ENCODE results near the gene RFESD. TPM values are rescaled to one million over a fixed set of nuclear protein-coding genes. Genes with fewer than 3 reads are reported as not detected.
A peak's percentile ranks its signal among the peaks of the same experiment; 100 is the strongest.

The RFESD gene
- total RNA-seq, 1 experiment from 2014 or later = 9.4 TPM

DNA sequence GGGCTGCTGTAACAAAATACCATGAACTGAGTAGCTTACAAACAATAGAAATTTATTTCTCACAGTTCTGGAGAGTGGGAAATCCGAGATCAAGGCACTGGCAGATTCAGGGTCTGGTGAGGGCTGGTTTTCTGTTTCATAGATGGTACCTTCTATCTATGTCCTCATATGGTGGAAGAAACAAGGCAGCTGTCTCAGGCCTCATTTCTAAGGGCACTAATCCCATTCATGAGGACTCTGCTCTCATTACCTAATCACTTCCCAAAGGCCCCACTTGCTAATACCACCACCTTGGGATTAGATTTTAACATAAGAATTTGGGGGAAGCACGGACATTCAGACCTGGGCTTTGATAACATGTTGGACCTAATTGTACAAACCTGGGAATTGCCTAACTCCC lies 13.5 kb downstream of the RFESD start:
- no peak for DNase-seq (ENCODE audit: extremely low read depth, low read depth)

DNA sequence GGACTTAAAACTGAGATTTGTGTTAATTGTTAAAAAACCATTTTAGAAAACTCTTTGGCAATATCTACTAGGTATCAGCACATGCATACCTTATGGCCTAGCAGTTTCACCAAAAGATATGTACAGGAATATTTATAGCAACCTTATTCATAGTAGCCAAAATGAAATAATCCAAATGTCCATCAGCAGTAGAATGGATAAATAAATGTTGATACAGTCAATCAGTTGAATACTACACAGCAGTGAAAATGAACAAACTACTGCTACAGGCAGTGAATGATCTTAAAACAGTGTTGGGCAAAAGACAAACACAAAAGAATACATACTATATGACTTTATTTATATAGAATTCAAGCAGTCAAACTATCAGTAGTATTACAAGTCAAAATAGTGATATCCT lies 16.4 kb downstream of the RFESD start:
- DNase-seq (ENCODE audit: extremely low read depth, low read depth) = no peak

DNA sequence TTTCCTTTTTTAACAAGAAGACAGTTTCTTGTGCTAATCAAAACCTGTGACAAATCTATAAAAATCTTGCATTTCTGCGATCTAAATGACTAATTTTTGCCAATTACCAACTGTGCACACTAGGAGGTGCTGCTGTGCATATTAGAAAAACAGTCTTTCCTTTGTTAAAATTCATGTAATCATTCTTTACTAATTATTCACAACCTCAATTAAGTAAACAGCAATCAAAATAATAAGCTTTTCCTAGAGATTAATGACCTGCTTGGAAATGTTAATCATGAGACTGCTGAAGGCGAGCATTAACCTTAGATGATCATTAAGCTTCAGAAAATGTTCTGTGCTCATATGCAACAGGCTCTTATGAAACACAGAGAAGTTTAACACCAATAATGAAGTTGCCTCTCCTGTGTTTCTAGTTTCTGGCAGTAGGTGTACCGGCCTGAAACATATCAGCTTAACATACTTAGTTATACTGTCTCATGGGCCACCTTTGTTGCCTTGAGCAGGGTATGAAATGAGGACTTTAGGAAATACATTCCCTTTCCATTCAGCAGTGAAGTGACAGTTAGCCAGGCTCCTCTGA lies 17.7 kb downstream of the RFESD start:
- DNase-seq (ENCODE audit: extremely low read depth, low read depth) = peak; percentile 39

DNA sequence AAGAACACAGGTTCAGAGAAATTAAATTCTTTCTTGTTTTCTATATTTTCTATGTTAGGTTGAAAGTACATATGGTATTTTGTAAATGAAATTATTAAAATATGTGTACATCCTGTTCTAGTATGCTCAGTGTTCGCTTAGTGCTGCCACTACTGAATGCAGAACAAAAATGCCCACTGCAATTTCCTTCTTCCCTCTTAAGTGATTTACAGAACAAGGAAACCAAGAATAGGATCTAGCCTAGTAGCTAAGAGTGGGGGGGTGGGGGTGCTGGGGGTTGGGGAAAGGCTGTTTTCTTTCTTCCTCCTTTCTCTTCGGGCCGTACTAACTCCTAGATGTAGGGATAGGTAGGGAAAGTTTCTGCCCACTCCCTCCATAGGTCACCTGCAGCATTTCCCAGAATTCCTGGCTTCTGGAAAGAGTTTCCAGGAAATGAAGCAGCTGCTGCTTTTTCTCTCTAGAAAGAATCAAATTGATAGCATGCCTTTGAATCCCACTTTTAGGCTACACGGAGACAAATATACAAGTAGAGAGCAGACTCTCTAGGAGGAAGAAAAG lies 20.6 kb downstream of the RFESD start:
- DNase-seq (ENCODE audit: extremely low read depth, low read depth) = no peak

DNA sequence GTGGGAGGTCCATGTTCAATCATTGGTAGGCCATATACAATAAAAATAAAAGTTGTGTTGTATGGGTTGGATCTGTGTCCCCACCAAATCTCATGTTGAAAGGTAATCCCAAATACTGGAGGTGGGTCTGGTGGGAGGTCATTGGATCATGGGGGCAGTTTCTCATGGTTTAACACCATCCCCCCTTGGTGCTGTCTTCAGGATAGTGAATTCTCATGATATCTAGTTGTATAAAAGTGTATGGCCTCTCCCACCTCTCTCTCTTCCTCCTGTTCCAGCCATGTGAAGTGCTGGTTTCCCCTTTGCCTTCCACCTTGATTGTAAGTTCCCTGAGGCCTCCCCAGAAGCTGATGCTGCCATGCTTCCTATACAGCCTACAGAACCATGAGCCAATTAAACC lies 21.1 kb downstream of the RFESD start:
- DNase-seq (ENCODE audit: extremely low read depth, low read depth) = no peak

DNA sequence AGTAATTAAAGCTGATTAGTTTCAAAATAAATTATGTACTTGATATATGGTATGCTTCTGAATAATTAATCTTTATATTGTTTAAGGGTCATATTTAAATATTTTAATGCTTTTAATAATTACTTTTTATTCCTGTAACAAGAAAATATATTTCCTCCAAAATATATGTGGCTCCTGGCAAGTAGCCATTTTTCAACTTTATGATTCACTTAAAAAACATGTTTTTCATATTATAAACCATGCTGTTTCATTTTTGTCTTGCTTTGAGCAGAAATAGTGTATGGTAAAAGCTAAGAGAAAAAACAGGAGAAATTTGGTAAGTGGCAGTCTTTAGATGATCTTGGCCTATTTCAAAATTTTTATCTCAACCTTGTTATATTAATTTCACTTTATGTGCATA lies 21.6 kb downstream of the RFESD start:
- no peak for DNase-seq (ENCODE audit: extremely low read depth, low read depth)

DNA sequence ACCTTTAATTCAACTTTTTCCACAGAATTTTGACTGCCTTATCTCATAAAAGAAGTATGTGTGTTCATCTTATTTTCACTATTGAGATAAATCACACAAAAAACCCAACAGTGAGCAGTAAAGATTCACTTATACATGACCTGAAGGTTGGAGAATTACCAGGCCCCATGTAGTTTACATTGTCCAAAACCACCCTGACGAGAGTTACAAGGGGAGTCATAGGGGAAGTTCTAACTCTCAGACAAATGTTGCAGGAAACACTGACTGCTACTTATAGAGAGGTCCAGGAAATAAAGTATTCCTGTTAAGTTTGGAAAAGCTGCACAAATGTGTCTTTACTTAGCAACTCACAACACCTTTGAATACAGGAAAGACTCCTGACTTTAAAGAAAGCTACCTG lies 22.2 kb downstream of the RFESD start:
- DNase-seq (ENCODE audit: extremely low read depth, low read depth) = no peak

DNA sequence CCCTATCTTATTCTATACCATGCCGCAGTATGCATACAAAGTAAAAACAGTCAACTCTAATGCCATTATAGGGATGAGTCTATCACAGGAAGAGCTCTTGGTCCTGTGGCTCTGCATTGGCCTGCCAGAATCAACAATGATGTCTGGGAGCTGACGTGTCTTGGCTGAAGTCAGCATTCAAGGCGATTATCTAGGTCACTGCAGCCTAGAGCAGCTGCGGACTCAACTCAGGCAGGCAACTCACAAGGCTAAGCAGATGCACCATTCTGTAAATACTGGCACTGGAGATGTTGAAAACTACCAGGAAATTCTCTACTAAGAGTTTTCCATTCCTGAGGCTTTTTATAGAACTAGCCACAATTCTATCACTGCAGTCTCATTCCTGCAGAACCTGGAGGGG lies 23.0 kb downstream of the RFESD start:
- peak; percentile 56 for DNase-seq (ENCODE audit: extremely low read depth, low read depth)

DNA sequence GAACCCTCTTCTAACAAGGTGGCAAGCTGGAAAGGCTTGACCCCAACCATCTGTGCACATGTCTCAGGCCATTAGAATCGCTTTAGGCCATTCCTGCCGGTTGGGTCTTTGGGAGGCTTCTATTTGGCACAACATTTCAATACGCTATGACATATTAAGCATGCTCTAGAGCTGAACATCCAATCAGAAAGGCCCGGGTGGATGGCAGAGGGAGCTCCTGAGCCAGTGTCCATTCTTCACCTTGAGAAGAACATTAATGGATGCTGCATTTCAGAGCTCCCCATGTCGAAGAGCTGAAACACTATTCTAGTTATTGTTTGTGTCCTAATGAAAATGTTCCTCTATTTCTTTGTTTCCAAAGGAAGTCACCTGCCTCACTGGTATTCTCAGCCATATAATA lies 23.4 kb downstream of the RFESD start:
- no peak for DNase-seq (ENCODE audit: extremely low read depth, low read depth)

DNA sequence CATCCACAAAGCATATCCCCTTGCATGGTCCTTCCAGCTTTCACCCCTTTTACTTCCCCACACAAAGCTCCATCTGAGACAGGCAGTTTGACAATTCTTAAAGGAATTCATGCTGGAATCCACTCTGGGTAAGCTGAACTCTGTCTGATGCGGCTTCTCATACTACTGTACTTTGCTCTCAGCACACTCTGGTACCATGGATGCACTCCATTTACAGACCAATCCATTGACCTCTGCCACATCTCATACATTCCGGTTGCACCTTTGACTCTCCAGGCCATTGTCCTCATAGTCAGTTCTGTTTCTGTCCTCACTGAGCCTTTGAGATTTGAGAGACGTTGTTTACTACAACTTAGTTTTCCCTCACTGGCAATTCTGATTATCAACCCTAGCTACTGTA lies 24.0 kb downstream of the RFESD start:
- DNase-seq (ENCODE audit: extremely low read depth, low read depth) = no peak

DNA sequence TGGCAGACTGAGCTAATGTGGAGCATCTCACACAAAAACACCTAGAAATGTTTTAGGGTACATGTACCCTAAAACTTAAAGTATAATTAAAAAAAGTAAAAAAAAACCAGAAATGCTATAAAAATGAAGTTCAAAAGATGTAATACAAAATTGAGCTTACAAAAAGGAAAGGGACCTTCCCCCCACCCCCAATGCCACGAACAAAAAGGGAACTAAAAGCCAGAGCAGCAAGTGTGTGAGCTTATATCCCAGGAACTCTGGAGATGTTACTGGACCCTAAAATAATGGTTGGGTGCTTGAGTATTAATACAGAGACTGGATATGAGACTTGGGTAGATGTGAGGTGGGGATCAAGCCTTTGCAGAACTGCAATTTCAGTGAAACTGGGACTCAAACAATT lies 25.2 kb downstream of the RFESD start:
- no peak for DNase-seq (ENCODE audit: extremely low read depth, low read depth)

DNA sequence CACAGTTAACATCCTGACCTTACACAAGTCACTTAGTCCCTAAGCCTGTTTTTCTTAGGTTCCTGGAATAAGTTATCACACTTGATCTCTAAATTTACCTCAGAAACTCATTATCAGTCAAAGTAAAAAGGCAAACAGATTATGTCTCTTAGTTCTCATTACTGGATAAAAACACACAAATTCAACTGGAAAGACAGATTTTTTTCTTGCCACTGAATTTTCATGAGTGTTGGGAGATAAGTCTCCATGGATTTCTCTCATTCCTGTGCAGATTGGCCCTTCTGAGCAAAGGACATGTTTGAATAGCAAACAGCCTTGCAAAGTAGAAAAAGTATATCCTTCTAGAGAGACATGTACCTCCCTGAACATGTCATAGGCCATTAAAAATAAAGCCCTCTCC lies 26.1 kb downstream of the RFESD start:
- no peak for DNase-seq (ENCODE audit: extremely low read depth, low read depth)

DNA sequence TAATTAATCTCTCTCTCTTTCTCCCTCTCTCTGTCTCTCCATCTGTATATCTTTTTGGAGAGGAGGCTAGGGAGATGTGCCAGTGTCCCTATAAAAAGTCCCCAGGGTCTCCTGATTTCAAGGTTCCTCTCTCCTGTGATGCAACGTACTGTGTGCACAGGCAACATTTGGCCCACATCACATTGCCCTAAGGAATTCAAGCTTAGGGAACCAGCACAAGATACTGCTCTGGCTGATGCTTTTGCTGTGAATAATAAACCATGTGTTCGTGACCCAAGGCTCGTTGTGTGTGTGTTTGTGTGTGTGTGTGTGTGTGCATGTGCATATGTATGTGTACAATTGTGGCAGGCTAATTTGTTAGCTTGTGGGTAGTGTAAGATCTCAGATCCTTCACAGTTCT lies 26.5 kb downstream of the RFESD start:
- peak; percentile 34 for DNase-seq (ENCODE audit: extremely low read depth, low read depth)

DNA sequence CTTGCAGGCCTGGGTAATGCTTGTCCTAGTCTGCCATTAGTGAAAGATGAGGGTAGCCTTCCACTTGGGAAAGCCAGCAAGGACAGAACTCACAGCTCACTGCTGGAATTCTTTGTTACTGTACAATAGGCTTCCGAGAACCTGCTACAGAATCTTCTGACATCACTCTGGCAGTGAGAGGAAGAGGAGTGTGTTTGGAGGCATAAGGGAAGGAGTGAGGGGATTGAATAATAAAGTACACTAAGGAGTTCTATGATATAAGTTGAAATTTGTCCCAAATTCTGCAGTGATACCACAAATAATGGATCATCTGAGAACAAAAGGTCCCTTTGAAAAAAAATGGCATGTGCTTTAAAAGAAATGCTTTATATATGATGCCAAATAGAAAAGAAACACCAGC lies 36.3 kb downstream of the RFESD start, which contains the start of gene SPATA9:
TSS of gene SPATA9 (minus strand) at position 101 of the 400 bp plus-strand sequence. CDS start 137 bp downstream, outside the sequence.
- no peak for DNase-seq (ENCODE audit: extremely low read depth, low read depth)

DNA sequence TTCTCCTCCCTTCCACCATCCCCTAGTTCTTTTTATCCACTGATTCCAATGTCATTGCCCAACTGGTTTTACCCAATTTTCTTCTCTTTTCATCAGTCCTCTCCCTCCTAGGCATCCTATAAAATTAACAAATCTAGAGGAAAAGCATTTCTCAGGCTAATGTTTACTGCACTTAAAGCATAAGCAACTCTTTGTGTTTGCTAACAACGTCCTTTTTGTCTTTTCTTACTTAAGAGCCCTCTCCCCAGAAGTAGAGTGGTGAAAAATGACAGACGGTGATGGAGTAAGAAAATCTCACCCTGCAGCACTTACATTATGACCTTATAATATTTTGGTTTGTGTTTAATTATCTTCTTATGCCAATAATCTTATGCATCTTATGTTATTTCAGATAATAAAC lies 37.8 kb downstream of the RFESD start:
- no peak for DNase-seq (ENCODE audit: extremely low read depth, low read depth)

DNA sequence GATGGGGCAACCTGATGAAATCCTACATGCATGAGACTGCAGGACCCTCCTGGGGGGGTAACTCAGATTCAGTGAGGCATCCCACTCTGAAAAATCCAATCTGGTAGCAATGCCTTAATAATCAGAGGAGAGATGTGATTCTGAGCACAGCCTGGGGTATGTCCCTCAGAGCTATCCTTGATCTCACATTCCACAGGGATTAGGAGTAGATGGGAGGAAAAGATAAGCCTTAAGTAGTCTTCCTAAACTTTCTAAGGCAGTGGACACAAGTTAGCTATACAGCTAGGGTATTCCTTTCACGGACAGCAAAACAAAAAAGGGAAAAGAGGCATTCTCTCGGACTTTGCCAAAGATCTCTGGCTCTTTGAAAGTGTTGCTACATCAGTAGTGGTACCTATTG lies 40.1 kb downstream of the RFESD start:
- no peak for DNase-seq (ENCODE audit: extremely low read depth, low read depth)

DNA sequence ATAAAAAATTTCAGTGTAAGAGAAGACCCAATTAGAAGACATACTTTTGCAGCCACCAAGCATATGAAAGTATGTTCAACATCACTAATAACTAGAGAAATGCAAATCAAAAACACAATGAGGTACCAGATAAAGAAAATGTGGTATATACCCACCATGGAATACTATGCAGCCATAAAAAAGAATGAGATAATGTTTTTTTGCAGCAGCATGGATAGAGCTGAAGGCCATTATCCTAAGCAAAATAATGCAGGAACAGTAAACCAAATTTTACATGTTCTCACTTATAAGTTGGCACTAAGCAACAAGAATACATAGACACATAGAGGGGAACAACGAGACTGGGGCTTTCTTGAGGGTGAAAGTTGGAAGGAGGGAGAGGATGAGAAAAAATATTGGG lies 43.1 kb downstream of the RFESD start:
- DNase-seq (ENCODE audit: extremely low read depth, low read depth) = no peak

DNA sequence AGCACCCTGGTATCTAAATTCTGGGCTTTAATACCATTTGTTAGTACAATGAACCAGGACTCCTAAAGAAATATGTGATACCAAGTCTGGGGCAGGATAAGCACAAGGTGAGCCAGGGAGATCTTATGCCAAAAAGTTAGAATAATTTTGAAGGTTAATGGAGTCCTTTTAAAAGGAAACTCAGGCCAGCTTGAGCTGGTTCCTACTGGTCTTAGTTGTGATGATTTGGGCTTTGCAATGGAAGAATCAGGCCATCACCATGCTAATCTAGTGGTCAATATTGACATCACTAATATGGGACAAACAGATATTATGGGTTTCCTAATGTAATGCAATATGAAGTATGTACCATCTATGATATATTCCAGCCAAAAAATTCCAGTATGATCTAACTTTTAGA lies 43.8 kb downstream of the RFESD start:
- no peak for DNase-seq (ENCODE audit: extremely low read depth, low read depth)

DNA sequence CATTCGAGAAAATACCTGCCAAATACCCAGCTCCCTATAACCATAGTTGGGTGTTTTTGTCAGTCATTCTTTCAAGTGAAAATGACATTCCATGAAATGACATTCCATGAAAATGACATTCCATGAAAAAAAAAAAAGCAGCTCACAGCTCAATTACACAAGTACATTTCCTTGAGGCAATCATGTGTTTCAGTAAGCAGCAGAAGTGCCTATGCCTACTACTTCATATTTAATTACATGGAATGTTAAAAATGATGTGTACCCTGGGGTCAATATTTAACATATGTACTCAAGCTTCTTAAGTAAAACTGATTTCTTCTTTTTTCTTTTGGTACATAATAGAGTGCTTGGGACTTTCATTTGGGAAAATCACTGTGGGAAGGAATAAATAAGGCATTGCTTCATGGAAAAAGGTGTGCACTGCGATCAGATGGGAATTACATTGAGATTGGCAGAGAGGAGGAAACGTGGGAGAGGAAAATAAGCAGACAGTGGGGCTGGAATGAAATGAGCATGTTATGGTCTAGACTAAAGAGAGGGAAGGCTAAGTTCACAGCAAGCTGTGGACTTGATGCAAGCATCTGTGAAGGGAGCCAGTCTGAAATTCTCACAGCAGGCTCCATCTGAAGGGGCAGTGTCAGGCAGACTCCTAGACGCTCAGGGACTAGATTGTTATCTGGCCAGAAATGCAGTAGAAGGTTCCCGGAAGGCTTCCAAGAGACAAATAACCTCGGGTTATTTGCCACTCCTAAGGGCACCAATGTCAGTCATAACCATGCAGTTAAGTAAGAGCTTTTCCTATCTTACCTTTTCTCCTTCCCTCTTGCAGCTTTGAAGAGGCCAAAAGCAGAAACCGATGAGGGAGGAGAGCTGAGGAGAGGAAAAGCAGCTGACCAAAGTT lies 51.5 kb downstream of the RFESD start:
- no peak for DNase-seq (ENCODE audit: extremely low read depth, low read depth)

DNA sequence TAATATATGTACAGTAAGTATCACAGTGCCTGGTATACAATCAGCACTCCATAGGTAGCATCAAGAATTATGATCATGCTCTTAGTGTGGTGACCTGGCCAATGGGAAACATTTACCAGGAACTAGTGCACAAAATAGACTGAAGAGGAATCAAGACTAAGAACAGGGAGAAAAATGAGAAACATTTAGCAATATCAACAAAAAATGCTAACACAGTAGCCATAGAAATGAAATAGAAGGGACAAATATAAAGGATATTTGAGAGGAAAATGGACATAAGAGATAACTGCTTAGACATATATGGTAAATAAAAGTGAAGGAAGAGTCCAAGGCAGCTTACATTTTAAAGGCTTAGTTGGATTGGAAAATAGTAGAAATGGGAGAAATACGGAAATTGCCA lies 52.8 kb downstream of the RFESD start:
- DNase-seq (ENCODE audit: extremely low read depth, low read depth) = no peak

DNA sequence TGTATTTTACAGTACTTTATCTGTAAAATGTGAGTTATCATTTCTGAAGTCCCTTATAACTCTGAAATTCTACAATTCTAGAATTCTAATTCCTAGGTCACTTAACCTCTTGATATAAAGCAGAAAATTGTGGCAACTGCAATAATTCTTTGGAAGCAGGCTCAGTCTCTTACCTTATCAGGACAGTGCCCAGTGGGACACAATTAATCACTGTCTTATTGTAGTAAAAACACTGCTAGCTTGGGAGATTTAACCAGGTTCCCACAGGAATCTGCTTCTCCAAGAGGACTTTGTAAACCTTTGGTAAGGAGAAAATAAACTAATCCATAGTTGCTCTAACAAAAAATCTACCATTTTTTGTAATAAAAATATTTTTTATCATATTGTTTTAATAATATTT lies 54.5 kb downstream of the RFESD start:
- no peak for DNase-seq (ENCODE audit: extremely low read depth, low read depth)

DNA sequence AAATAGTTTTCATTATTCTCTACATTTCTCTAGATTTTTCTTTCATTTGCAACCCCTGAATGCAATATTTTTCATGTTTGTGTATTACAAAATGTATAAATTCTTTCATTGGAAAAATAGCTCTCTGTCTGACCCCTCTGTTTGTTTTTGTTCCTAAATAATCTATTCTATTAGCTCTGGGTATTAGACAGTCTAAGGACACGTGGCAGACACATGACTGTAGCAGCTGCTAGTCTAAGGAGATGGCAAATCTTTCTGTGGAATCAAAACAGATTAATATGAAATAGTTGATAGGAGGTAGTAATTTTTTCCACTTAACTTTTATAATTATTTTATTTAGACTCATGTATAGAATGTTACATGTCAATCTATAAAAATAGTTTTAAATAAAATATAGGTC lies 57.6 kb downstream of the RFESD start:
- no peak for DNase-seq (ENCODE audit: extremely low read depth, low read depth)

Measured in NCI-H460 (cell line).